Measurements from ENCODE around the gene VILL. TPM values are rescaled to one million over a fixed set of nuclear protein-coding genes. Genes with fewer than 3 reads are reported as not detected.
A peak's percentile ranks its signal among the peaks of the same experiment; 100 is the strongest.

Gene VILL
- total and polyA plus RNA-seq, 12 donors, result 1.2 to 6.4 (median 2.4) TPM

DNA sequence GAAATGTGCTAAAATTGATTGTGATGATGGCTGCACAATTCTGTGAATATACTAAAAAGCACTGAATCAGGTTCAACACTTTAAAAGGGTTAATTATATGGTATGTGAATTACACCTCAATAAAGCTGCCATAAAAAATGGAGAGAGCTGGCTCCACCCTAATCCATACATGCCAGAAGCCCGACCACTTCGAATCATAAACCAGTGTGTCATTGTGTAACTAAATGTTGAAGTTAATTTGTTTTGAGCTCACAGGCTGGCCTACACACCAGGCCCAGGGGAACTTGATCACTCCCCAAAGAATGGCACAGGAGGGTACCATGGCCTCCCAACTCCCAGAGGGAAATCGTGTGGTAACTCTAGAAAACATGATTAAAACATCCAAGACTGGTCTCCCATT is 24.9 kb downstream of the VILL start:
- ATAC-seq, result no peak
- WGBS, 2 donors, result 94 to 97% methylated on average over 3 of the region's 3 CpGs
- Histone ChIP-seq H3K27me3 (no peaks in the 10 kb centered on the region), H3K4me1 (peaks cover 0 to 11% (median 0%) of the 10 kb centered on the region in 9 donors), H3K36me3 (peaks cover 0 to 85% (median 26%) of the 10 kb centered on the region in 9 donors), H3K27ac (no peak overlapping the region), H3K9me3 (peaks cover 0 to 11% (median 0%) of the 10 kb centered on the region in 11 donors), H3K4me3 (no peak overlapping the region)
- intact Hi-C loops (cut with DNase I), result no loop called here
- no peak for TF ChIP-seq CTCF (IDR thresholded peaks at IDR 0.05)
- no peak for DNase-seq

DNA sequence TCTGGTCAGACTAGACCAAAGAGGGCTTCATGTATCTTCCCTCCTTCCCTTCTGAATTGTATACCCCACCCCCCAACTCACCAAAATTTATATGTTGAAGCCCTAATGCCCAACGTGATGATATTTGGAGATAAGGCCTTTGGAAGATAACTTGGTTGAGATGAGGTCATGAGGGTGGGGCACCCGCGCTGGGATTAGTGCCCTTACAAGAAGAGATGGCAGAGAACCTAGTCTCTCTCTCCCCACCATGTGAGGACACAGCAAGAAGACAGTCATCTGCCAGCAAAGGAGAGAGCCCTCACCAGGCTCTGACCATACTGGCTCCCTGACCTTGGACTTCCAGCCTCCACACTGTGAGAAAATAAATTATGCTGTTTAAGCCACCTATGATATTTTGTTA is 25.4 kb downstream of the VILL start:
- H3K27me3 ChIP-seq, result no peaks in the 10 kb centered on the region
- peaks cover 0 to 80% (median 26%) of the 10 kb centered on the region in 9 donors for H3K36me3 ChIP-seq
- peaks cover 0 to 11% (median 0%) of the 10 kb centered on the region in 11 donors for H3K9me3 ChIP-seq
- 89 to 92% methylated on average over 3 of the region's 3 CpGs for WGBS, 2 donors
- intact Hi-C loops (cut with DNase I), result no loop called here
- H3K4me1 ChIP-seq, result peaks cover 0 to 11% (median 0%) of the 10 kb centered on the region in 9 donors
- DNase-seq, result no peak
- H3K4me3 ChIP-seq, result no peak overlapping the region
- H3K27ac ChIP-seq, result no peak overlapping the region
- TF ChIP-seq CTCF (IDR thresholded peaks at IDR 0.05), result no peak
- ATAC-seq, result no peak

GRCh38 chr3:38016410-38016809 is 25.8 kb downstream of the VILL start:
- WGBS, 2 donors, result 98% methylated on average over 13 of the region's 13 CpGs
- TF ChIP-seq CTCF (IDR thresholded peaks at IDR 0.05), result no peak
- peaks cover 0 to 75% (median 22%) of the 10 kb centered on the region in 9 donors for H3K36me3 ChIP-seq

DNA sequence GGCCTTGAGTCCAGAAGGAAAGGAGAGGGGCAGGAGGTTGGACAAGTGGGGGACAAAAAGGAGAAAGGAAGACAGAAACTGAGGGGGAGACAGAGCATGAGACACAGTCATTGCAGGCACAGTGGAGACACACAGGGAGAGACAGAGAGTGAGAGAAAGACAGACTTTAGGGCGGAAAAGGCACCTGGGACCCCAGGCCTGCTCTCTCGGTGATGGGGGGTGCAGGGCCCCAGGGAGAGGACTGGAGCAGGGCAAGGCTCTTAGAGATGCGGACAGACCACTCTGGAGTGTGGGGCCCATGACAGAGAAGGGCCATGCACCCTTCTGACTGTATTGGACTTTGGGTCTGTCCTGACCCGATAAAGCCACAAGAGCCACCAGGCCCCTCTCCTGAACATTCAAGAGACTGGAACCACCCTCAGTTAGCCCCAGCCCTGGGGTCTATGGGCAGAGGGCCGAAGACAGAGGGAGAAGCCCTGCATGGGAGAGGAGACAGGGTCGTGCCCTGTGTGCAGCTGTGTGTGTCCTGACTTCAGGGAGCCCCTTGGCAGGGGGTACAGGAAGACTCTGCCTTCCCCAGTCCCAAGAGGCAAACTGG is 26.4 kb downstream of the VILL start:
- H3K4me3 ChIP-seq, result no peak overlapping the region
- no peak overlapping the region for H3K27ac ChIP-seq
- H3K36me3 ChIP-seq, result peaks cover 0 to 70% (median 21%) of the 10 kb centered on the region in 9 donors
- WGBS, 2 donors, result 77 to 85% methylated on average over 6 of the region's 6 CpGs
- peak in 2 of 8 donors; percentile 6 to 16 for ATAC-seq
- H3K27me3 ChIP-seq, result no peaks in the 10 kb centered on the region
- intact Hi-C loops (cut with DNase I), result no loop called here
- TF ChIP-seq CTCF (IDR thresholded peaks at IDR 0.05), result no peak
- peaks cover 0 to 11% (median 0%) of the 10 kb centered on the region in 11 donors for H3K9me3 ChIP-seq
- H3K4me1 ChIP-seq, result peaks cover 0 to 11% (median 0%) of the 10 kb centered on the region in 9 donors
- DNase-seq, result no peak

More at GRCh38 chr3:38016410-38016809, 25.8 kb downstream of the VILL start:
- intact Hi-C loops (cut with DNase I), result no loop called here
- no peak overlapping the region for H3K4me3 ChIP-seq
- ATAC-seq, result no peak
- peaks cover 0 to 11% (median 0%) of the 10 kb centered on the region in 11 donors for H3K9me3 ChIP-seq
- H3K27ac ChIP-seq, result no peak overlapping the region
- no peaks in the 10 kb centered on the region for H3K27me3 ChIP-seq
- no peak for DNase-seq
- peaks cover 0 to 11% (median 0%) of the 10 kb centered on the region in 9 donors for H3K4me1 ChIP-seq
